Neural crest cell (in vitro differentiated cells): Measurements from ENCODE around the gene DGUOK. TPM values are rescaled to one million over a fixed set of nuclear protein-coding genes. Genes with fewer than 3 reads are reported as not detected.

ENCODE experiments used
- DNase-seq: peaks from one replicate; pipeline ENCODE4 v3.0.0; 2021; ENCODE audit warnings: low read depth, mixed read lengths, low spot score
- H3K27ac Mint-ChIP-seq: one replicate; pipeline ENCODE4 v1.8.0; 2021; ENCODE audit warnings: mild to moderate bottlenecking, mixed read lengths; ENCODE audit not compliant: unreplicated experiment
- H3K27me3 Mint-ChIP-seq: 2 replicates; pipeline ENCODE4 v1.8.0; 2021; ENCODE audit warnings: low read depth, mild to moderate bottlenecking, mixed read lengths
- H3K36me3 Mint-ChIP-seq: 2 replicates; pipeline ENCODE4 v1.8.0; 2021; ENCODE audit warnings: low read depth, mild to moderate bottlenecking, mixed read lengths
- H3K4me1 Mint-ChIP-seq: 2 replicates; pipeline ENCODE4 v1.8.0; 2021; ENCODE audit warnings: mixed read lengths
- H3K4me3 Mint-ChIP-seq: one replicate; pipeline ENCODE4 v1.8.0; 2021; ENCODE audit warnings: mild to moderate bottlenecking, mixed read lengths
- H3K9me3 Mint-ChIP-seq: 2 replicates; pipeline ENCODE4 v1.8.0; 2021; ENCODE audit warnings: mixed read lengths
- CTCF ChIP-seq: fragments of 200-600 bp; sonication (generic); conservative IDR thresholded peaks from 2 replicates; pipeline ENCODE4 v1.5.0; 2021; ENCODE audit warnings: antibody characterized with exemption, mild to moderate bottlenecking
- total RNA-seq: library from RNA; stranded (reverse); gene quantifications from 2 replicates; pipeline ENCODE4 v1.2.1, GENCODE V29; 2021

DGUOK gene
- total RNA-seq, 1 donor from 2014 or later, result 100 TPM

- no peak overlapping the region for H3K27ac Mint-ChIP-seq
- H3K27me3 Mint-ChIP-seq, result peaks cover 3% of the 10 kb centered on the region
- H3K36me3 Mint-ChIP-seq, result no peaks in the 10 kb centered on the region
- H3K9me3 Mint-ChIP-seq, result no peaks in the 10 kb centered on the region
- no peak overlapping the region for H3K4me3 Mint-ChIP-seq
- DNase-seq, result no peak
- TF ChIP-seq CTCF, result no peak
- H3K4me1 Mint-ChIP-seq, result no peaks in the 10 kb centered on the region
Observed at GRCh38 chr2:73888388-73888787, 38.3 kb upstream of the DGUOK start.

- no peaks in the 10 kb centered on the region for H3K27me3 Mint-ChIP-seq
- H3K36me3 Mint-ChIP-seq, result no peaks in the 10 kb centered on the region
- H3K27ac Mint-ChIP-seq, result no peak overlapping the region
- no peak for DNase-seq
- no peaks in the 10 kb centered on the region for H3K9me3 Mint-ChIP-seq
- no peak overlapping the region for H3K4me3 Mint-ChIP-seq
- no peaks in the 10 kb centered on the region for H3K4me1 Mint-ChIP-seq
- no peak for TF ChIP-seq CTCF
Observed at GRCh38 chr2:73889206-73889605, 37.5 kb upstream of the DGUOK start.

- DNase-seq, result no peak
- H3K9me3 Mint-ChIP-seq, result no peaks in the 10 kb centered on the region
- no peak overlapping the region for H3K27ac Mint-ChIP-seq
- no peak overlapping the region for H3K4me3 Mint-ChIP-seq
- TF ChIP-seq CTCF, result no peak
- H3K27me3 Mint-ChIP-seq, result no peaks in the 10 kb centered on the region
- H3K36me3 Mint-ChIP-seq, result no peaks in the 10 kb centered on the region
- H3K4me1 Mint-ChIP-seq, result no peaks in the 10 kb centered on the region
Observed at GRCh38 chr2:73890301-73891092, 36.2 kb upstream of the DGUOK start.

GRCh38 chr2:73891276-73891901, 35.3 kb upstream of the DGUOK start:
- Mint-ChIP-seq H3K4me3 (no peak overlapping the region), H3K36me3 (no peaks in the 10 kb centered on the region), H3K27ac (no peak overlapping the region), H3K9me3 (no peaks in the 10 kb centered on the region), H3K4me1 (peaks cover 3% of the 10 kb centered on the region), H3K27me3 (no peaks in the 10 kb centered on the region)
- no peak for TF ChIP-seq CTCF
- no peak for DNase-seq

- H3K36me3 Mint-ChIP-seq, result no peaks in the 10 kb centered on the region
- no peak within 1 kb of the TSS for H3K4me3 Mint-ChIP-seq
- DNase-seq, result no peak
- H3K9me3 Mint-ChIP-seq, result no peaks in the 10 kb centered on the region
- no peak for TF ChIP-seq CTCF
- no peaks in the 10 kb centered on the region for H3K27me3 Mint-ChIP-seq
- peaks cover 17% of the 10 kb centered on the region for H3K4me1 Mint-ChIP-seq
- H3K27ac Mint-ChIP-seq, result no peak within 1 kb of the TSS
Observed at GRCh38 chr2:73892631-73893329, 33.9 kb upstream of the DGUOK start, which contains the start of gene ACTG2. Gene ACTG2, plus strand, starts transcription at chr2:73893008. Its CDS starts 8,304 bp downstream, at chr2:73901312.
